BE2C (cell line): ENCODE data around the gene SS18L1.
"Not testable (repeated sequence)": the region's sequence is repeated elsewhere in the genome, so short reads cannot be mapped to it uniquely, and the experiment has no call there.

Experiments
- DNase-seq: peaks from one replicate; pipeline ENCODE4 v3.0.0-alpha.2; 2020
- H3K27me3 ChIP-seq: fragments of 250-450 bp; sonication (Bioruptor Pico); 2 replicates; pipeline ENCODE4 v1.5.1; 2020; ENCODE audit warnings: mild to moderate bottlenecking
- H3K36me3 ChIP-seq: fragments of 250-450 bp; sonication (Bioruptor Pico); 2 replicates; pipeline ENCODE4 v1.5.1; 2020; ENCODE audit warnings: mild to moderate bottlenecking
- H3K4me1 ChIP-seq: fragments of 250-450 bp; sonication (Bioruptor Pico); 2 replicates; pipeline ENCODE4 v1.5.1; 2020
- H3K4me3 ChIP-seq: 2 replicates; pipeline ENCODE4 v1.5.1; 2011; ENCODE audit warnings: low read depth, low read length
- H3K9me3 ChIP-seq: fragments of 250-450 bp; sonication (Bioruptor Pico); 2 replicates; pipeline ENCODE4 v1.5.1; 2020
- CTCF ChIP-seq: IDR thresholded peaks from 2 replicates; pipeline ENCODE4 v1.5.1; 2012; ENCODE audit warnings: mild to moderate bottlenecking, low read depth, low read length

Gene SS18L1

GRCh38 chr20:62104234-62104789, 39.3 kb upstream of the SS18L1 start:
- H3K36me3 ChIP-seq: no peaks in the 10 kb centered on the region
- H3K4me3 ChIP-seq: no peak overlapping the region
- no peak for DNase-seq
- H3K27me3 ChIP-seq: no peaks in the 10 kb centered on the region
- TF ChIP-seq CTCF: no peak
- peaks cover 4% of the 10 kb centered on the region for H3K9me3 ChIP-seq
- no peaks in the 10 kb centered on the region for H3K4me1 ChIP-seq

GRCh38 chr20:62104791-62105345, 38.7 kb upstream of the SS18L1 start:
- H3K36me3 ChIP-seq: no peaks in the 10 kb centered on the region
- no peak overlapping the region for H3K4me3 ChIP-seq
- no peaks in the 10 kb centered on the region for H3K4me1 ChIP-seq
- no peak for DNase-seq
- H3K27me3 ChIP-seq: no peaks in the 10 kb centered on the region
- TF ChIP-seq CTCF: no peak
- peaks cover 7% of the 10 kb centered on the region for H3K9me3 ChIP-seq

- Histone ChIP-seq H3K9me3 (peaks cover 7% of the 10 kb centered on the region), H3K4me3 (no peak overlapping the region), H3K27me3 (no peaks in the 10 kb centered on the region), H3K4me1 (no peaks in the 10 kb centered on the region), H3K36me3 (no peaks in the 10 kb centered on the region)
- no peak for DNase-seq
- no peak for TF ChIP-seq CTCF
Observed at GRCh38 chr20:62105592-62105991, 38.0 kb upstream of the SS18L1 start.

- Histone ChIP-seq H3K27me3 (no peaks in the 10 kb centered on the region), H3K4me1 (no peaks in the 10 kb centered on the region), H3K9me3 (peaks cover 11% of the 10 kb centered on the region), H3K36me3 (no peaks in the 10 kb centered on the region), H3K4me3 (no peak overlapping the region)
- no peak for DNase-seq
- no peak for TF ChIP-seq CTCF
Observed at GRCh38 chr20:62111148-62111547, 32.4 kb upstream of the SS18L1 start.

GRCh38 chr20:62112368-62112767, 31.2 kb upstream of the SS18L1 start:
- Histone ChIP-seq H3K36me3 (no peaks in the 10 kb centered on the region), H3K27me3 (no peaks in the 10 kb centered on the region), H3K4me3 (no peak overlapping the region), H3K4me1 (no peaks in the 10 kb centered on the region), H3K9me3 (peaks cover 11% of the 10 kb centered on the region)
- TF ChIP-seq CTCF: no peak
- DNase-seq: no peak

GRCh38 chr20:62114894-62115293, 28.7 kb upstream of the SS18L1 start:
- DNase-seq: no peak

GRCh38 chr20:62115800-62116407, 27.7 kb upstream of the SS18L1 start:
- H3K27me3 ChIP-seq, H3K4me1 ChIP-seq, DNase-seq, H3K9me3 ChIP-seq, H3K36me3 ChIP-seq, H3K4me3 ChIP-seq: not testable (repeated sequence)

More at GRCh38 chr20:62114894-62115293, 28.7 kb upstream of the SS18L1 start:
- Histone ChIP-seq H3K4me3 (no peak overlapping the region), H3K9me3 (peaks cover 6% of the 10 kb centered on the region), H3K36me3 (no peaks in the 10 kb centered on the region), H3K27me3 (no peaks in the 10 kb centered on the region), H3K4me1 (no peaks in the 10 kb centered on the region)
- no peak for TF ChIP-seq CTCF
